DND-41 (cell line): ENCODE data around the gene OTP.

ENCODE experiments used
- ATAC-seq: fragments of 200-7000 bp; cut with Tn5 transposase; 3 replicates; pipeline ENCODE4 v1.9.1; 2021; ENCODE audit warnings: low read depth; ENCODE audit not compliant: insufficient read depth
- DNase-seq: peaks from one replicate; pipeline ENCODE4 v3.0.0-alpha.2; 2020
- H2AFZ ChIP-seq: 2 replicates; pipeline ENCODE4 v1.6.0; 2012; ENCODE audit warnings: low read depth, low read length
- H3K27ac ChIP-seq: 2 replicates; pipeline ENCODE4 v1.5.1; 2012; ENCODE audit warnings: low read length, inconsistent platforms
- H3K27me3 ChIP-seq: fragments of 200-600 bp; sonication (generic); 2 replicates; pipeline ENCODE4 v1.6.0; 2012; ENCODE audit warnings: low read length, mild to moderate bottlenecking, inconsistent platforms; ENCODE audit not compliant: insufficient read depth, poor library complexity
- H3K36me3 ChIP-seq: 2 replicates; pipeline ENCODE4 v1.5.1; 2012; ENCODE audit warnings: low read length, inconsistent platforms; ENCODE audit not compliant: insufficient read depth
- H3K4me1 ChIP-seq: 2 replicates; pipeline ENCODE4 v1.5.1; 2012; ENCODE audit warnings: mild to moderate bottlenecking, low read length; ENCODE audit not compliant: insufficient read depth
- H3K4me2 ChIP-seq: 2 replicates; pipeline ENCODE4 v1.6.0; 2012; ENCODE audit warnings: mild to moderate bottlenecking, moderate library complexity, low read length, inconsistent platforms; ENCODE audit not compliant: insufficient read depth
- H3K4me3 ChIP-seq, 2 experiments: fragments of 200-600 bp in 1 of 2; shearing (Covaris generic) in 1 of 2; 2 replicates each; pipeline ENCODE4 v1.5.1; 2012 to 2016; ENCODE audit warnings: inconsistent platforms in 2 of 2, low read length in 2 of 2, mild to moderate bottlenecking in 2 of 2, low read depth in 1 of 2, moderate library complexity in 1 of 2
- H3K79me2 ChIP-seq: 2 replicates; pipeline ENCODE4 v1.6.0; 2012; ENCODE audit warnings: low read length, inconsistent platforms; ENCODE audit not compliant: insufficient read depth
- H3K9ac ChIP-seq: 2 replicates; pipeline ENCODE4 v1.6.0; 2012; ENCODE audit warnings: low read depth, mild to moderate bottlenecking, inconsistent platforms, low read length, moderate library complexity
- H3K9me3 ChIP-seq: 2 replicates; pipeline ENCODE4 v1.5.1; 2012; ENCODE audit warnings: low read length, moderate library complexity, mild to moderate bottlenecking, inconsistent platforms; ENCODE audit not compliant: insufficient read depth, severe bottlenecking
- H4K20me1 ChIP-seq: 2 replicates; pipeline ENCODE4 v1.6.0; 2012; ENCODE audit warnings: low read length; ENCODE audit not compliant: insufficient read depth
- EZH2 ChIP-seq: IDR thresholded peaks from 3 replicates; pipeline ENCODE4 v1.6.1; 2012; ENCODE audit warnings: borderline replicate concordance, low read depth, mild to moderate bottlenecking, moderate library complexity, low read length, inconsistent platforms; ENCODE audit not compliant: severe bottlenecking
- TF ChIP-seq, protein P1 (sequence below): IDR thresholded peaks from 2 replicates; pipeline ENCODE4 v1.5.1; 2012; ENCODE audit warnings: borderline replicate concordance, low read length, moderate library complexity, mild to moderate bottlenecking; ENCODE audit not compliant: poor library complexity, severe bottlenecking; ENCODE audit errors: extremely low read depth

The OTP gene

GRCh38 chr5:77669677-77670076 is 31.2 kb upstream of the OTP start:
- Histone ChIP-seq H3K27ac (no peak overlapping the region), H3K27me3 (peaks cover 6% of the 10 kb centered on the region), H3K36me3 (no peaks in the 10 kb centered on the region), H3K79me2 (no peaks in the 10 kb centered on the region), H3K9me3 (no peaks in the 10 kb centered on the region), H3K4me2 (no peak overlapping the region), H2AFZ (no peak overlapping the region), H3K4me3 (no peak overlapping the region), H4K20me1 (no peaks in the 10 kb centered on the region), H3K4me1 (no peaks in the 10 kb centered on the region), H3K9ac (no peak overlapping the region)
- no peak for DNase-seq
- no peak for ATAC-seq
- no peak for TF ChIP-seq EZH2

GRCh38 chr5:77663090-77663863 is 24.8 kb upstream of the OTP start:
- no peak for ATAC-seq
- DNase-seq, result no peak
- H3K27me3 ChIP-seq, result peaks cover 9% of the 10 kb centered on the region
- no peak overlapping the region for H2AFZ ChIP-seq
- H4K20me1 ChIP-seq, result no peaks in the 10 kb centered on the region
- no peak overlapping the region for H3K4me3 ChIP-seq
- H3K79me2 ChIP-seq, result no peaks in the 10 kb centered on the region
- no peaks in the 10 kb centered on the region for H3K4me1 ChIP-seq
- H3K4me2 ChIP-seq, result no peak overlapping the region
- no peak overlapping the region for H3K9ac ChIP-seq
- no peaks in the 10 kb centered on the region for H3K9me3 ChIP-seq
- H3K27ac ChIP-seq, result no peak overlapping the region
- TF ChIP-seq, protein P1, sequence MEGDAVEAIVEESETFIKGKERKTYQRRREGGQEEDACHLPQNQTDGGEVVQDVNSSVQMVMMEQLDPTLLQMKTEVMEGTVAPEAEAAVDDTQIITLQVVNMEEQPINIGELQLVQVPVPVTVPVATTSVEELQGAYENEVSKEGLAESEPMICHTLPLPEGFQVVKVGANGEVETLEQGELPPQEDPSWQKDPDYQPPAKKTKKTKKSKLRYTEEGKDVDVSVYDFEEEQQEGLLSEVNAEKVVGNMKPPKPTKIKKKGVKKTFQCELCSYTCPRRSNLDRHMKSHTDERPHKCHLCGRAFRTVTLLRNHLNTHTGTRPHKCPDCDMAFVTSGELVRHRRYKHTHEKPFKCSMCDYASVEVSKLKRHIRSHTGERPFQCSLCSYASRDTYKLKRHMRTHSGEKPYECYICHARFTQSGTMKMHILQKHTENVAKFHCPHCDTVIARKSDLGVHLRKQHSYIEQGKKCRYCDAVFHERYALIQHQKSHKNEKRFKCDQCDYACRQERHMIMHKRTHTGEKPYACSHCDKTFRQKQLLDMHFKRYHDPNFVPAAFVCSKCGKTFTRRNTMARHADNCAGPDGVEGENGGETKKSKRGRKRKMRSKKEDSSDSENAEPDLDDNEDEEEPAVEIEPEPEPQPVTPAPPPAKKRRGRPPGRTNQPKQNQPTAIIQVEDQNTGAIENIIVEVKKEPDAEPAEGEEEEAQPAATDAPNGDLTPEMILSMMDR, result no peak
- no peak for TF ChIP-seq EZH2
- H3K36me3 ChIP-seq, result no peaks in the 10 kb centered on the region

DNA sequence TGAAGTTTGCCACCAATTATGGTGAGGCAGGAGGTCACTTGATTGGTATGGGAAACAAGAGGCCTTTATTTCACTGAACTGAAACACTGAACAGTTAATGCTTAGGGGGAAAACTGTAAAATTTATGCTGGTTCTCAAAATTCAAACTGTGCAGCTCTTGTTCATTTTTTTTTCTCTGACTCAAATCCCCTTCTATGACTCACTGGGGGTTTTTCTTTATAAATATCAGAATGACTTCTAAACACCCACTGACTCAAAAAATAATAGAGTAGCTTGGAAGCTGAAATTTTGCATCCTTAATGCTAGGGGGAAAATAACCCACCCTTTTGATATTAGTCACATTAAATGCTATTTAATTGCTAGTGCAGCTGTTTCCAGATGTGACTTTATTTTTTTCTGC is 24.1 kb upstream of the OTP start:
- Histone ChIP-seq H3K36me3 (no peaks in the 10 kb centered on the region), H3K27me3 (peaks cover 9% of the 10 kb centered on the region), H3K4me1 (no peaks in the 10 kb centered on the region), H3K9me3 (no peaks in the 10 kb centered on the region), H3K79me2 (no peaks in the 10 kb centered on the region), H2AFZ (no peak overlapping the region), H3K4me2 (no peak overlapping the region), H3K4me3 (no peak overlapping the region), H3K9ac (no peak overlapping the region), H4K20me1 (no peaks in the 10 kb centered on the region), H3K27ac (no peak overlapping the region)
- ATAC-seq, result no peak
- no peak for DNase-seq
- TF ChIP-seq, protein P1, result no peak
- TF ChIP-seq EZH2, result no peak

- Histone ChIP-seq H3K27me3 (peaks cover 6% of the 10 kb centered on the region), H3K4me3 (no peak overlapping the region), H3K4me1 (no peaks in the 10 kb centered on the region), H3K9ac (no peak overlapping the region), H3K36me3 (no peaks in the 10 kb centered on the region), H3K27ac (no peak overlapping the region), H3K79me2 (no peaks in the 10 kb centered on the region), H4K20me1 (no peaks in the 10 kb centered on the region), H2AFZ (no peak overlapping the region), H3K4me2 (no peak overlapping the region), H3K9me3 (no peaks in the 10 kb centered on the region)
- no peak for ATAC-seq
- no peak for DNase-seq
- TF ChIP-seq EZH2, result no peak
- TF ChIP-seq, protein P1, result no peak
These were observed 20.1 kb upstream of the OTP start for GRCh38 chr5:77658662-77659061.
